22Rv1 (cell line): ENCODE results near the gene C4orf50.

Experiments
- ZFX ChIP-seq: fragments of 450-650 bp; IDR thresholded peaks from 2 replicates; pipeline ENCODE4 v1.6.1; 2017; ENCODE audit warnings: antibody characterized with exemption, borderline replicate concordance
- TF ChIP-seq, protein P1 (sequence below): fragments of 450-650 bp; IDR thresholded peaks from 2 replicates; pipeline ENCODE4 v1.5.1; 2017; ENCODE audit warnings: mild to moderate bottlenecking

DNA sequence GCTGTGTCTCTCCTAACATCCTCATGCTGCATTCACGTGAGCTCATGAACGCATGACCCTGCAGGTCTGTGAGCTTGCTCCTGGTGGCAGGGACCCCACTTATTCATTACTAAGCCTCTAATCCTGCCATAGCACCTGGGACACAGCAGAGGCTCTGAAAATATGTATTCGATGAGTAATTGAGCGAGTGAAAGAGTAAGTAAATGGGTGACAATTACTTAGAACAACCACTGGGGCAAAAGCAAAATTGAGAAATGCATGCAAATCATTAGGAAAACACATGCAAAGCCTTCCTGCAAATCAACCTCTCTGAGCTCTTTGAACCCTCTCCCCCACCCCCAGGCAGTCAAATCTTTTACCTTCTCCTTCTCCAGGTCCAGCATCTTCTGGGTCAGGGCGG is 23.6 kb upstream of the C4orf50 start:
- TF ChIP-seq, protein P1, sequence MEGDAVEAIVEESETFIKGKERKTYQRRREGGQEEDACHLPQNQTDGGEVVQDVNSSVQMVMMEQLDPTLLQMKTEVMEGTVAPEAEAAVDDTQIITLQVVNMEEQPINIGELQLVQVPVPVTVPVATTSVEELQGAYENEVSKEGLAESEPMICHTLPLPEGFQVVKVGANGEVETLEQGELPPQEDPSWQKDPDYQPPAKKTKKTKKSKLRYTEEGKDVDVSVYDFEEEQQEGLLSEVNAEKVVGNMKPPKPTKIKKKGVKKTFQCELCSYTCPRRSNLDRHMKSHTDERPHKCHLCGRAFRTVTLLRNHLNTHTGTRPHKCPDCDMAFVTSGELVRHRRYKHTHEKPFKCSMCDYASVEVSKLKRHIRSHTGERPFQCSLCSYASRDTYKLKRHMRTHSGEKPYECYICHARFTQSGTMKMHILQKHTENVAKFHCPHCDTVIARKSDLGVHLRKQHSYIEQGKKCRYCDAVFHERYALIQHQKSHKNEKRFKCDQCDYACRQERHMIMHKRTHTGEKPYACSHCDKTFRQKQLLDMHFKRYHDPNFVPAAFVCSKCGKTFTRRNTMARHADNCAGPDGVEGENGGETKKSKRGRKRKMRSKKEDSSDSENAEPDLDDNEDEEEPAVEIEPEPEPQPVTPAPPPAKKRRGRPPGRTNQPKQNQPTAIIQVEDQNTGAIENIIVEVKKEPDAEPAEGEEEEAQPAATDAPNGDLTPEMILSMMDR, result no peak
- no peak for TF ChIP-seq ZFX
